GM13976 (cell line): ENCODE data around the gene MRTFA.
"Not testable (repeated sequence)": the region's sequence is repeated elsewhere in the genome, so short reads cannot be mapped to it uniquely, and the experiment has no call there.

Source experiments
- DNase-seq: peaks from one replicate; pipeline ENCODE4 v3.0.0; 2012; ENCODE audit warnings: low spot score
- in situ Hi-C: fragments of 300-500 bp; cut with MboI; formaldehyde crosslinking; loops from one replicate; pipeline ENCODE4 v1.12.0; 2022; ENCODE audit warnings: low sequenced_read_pairs, mixed read lengths, inconsistent platforms; ENCODE audit not compliant: unreplicated experiment
- TF ChIP-seq, protein P1 (sequence below): IDR thresholded peaks from 2 replicates; pipeline ENCODE4 v1.5.1; 2012; ENCODE audit warnings: borderline replicate concordance, mild to moderate bottlenecking; ENCODE audit not compliant: insufficient read depth; ENCODE audit errors: extremely low read depth, missing control alignments, control extremely low read depth

The MRTFA gene

DNA sequence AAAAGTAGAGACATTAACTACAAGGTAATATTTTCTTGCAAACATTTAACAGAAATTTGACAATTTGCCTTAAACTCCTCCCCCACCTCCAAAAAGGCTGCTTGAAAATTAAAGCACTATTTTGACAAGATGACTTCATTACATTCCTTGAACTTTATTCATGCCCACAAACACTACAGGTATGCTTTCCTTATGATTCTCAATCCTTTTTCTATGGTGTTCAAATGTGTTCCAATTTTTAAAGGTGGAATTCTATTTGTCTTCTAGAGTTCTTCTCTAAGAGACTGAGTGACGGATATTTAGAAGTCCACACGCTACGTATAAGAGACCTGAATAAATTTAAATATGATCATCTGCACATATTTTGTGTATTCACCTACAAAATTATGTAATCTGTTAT is 69.4 kb downstream of the MRTFA start:
- TF ChIP-seq, protein P1, sequence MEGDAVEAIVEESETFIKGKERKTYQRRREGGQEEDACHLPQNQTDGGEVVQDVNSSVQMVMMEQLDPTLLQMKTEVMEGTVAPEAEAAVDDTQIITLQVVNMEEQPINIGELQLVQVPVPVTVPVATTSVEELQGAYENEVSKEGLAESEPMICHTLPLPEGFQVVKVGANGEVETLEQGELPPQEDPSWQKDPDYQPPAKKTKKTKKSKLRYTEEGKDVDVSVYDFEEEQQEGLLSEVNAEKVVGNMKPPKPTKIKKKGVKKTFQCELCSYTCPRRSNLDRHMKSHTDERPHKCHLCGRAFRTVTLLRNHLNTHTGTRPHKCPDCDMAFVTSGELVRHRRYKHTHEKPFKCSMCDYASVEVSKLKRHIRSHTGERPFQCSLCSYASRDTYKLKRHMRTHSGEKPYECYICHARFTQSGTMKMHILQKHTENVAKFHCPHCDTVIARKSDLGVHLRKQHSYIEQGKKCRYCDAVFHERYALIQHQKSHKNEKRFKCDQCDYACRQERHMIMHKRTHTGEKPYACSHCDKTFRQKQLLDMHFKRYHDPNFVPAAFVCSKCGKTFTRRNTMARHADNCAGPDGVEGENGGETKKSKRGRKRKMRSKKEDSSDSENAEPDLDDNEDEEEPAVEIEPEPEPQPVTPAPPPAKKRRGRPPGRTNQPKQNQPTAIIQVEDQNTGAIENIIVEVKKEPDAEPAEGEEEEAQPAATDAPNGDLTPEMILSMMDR = no peak
- in situ Hi-C loops = no loop called here
- no peak for DNase-seq

DNA sequence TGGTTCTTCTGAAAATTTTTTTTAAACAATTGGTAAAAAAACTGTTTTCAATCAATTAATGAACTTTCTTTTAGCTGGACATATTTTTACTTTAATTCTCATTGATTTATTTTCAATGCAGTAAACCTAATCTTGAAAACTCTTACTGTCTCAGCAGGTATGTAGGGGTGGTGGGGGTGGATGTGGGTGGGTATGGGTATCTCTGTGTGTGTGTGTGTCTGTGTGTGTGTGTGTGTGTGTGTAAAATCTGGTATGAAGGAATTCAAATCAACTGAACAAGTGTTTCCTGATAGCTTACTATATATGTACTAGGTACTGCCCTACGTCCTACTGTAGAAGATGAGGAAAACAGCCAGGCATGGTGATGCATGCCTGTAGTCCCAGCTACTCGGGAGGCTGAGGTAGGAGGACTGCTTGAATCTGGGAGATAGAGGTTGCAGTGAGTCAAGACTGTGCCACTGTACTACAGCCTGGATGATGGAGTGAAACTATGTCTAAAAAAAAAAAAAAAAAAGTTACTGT is 75.5 kb downstream of the MRTFA start:
- in situ Hi-C loops = no loop called here
- TF ChIP-seq, protein P1 = no peak

DNA sequence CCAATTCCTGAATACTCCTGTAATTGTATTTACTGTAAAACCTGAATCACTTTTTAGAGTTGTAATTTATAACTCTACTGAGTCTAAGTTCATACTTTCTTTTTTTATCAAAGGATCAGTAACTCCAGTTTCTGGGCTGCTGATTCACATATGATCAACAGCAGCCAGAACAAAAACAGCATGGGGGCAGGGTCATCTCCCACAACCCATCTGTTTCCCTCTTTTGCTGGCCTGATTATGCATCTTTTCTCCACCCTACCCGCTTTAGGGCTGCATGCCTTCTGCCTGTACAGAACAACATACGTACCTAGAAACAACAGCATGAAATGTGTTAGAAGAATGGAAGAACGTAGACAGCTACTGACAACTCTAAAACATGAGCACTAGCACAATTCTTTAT is 76.0 kb downstream of the MRTFA start:
- in situ Hi-C loops = no loop called here
- TF ChIP-seq, protein P1 = no peak
- no peak for DNase-seq

More for the DNA sequence above, 75.5 kb downstream of the MRTFA start:
- no peak for DNase-seq

DNA sequence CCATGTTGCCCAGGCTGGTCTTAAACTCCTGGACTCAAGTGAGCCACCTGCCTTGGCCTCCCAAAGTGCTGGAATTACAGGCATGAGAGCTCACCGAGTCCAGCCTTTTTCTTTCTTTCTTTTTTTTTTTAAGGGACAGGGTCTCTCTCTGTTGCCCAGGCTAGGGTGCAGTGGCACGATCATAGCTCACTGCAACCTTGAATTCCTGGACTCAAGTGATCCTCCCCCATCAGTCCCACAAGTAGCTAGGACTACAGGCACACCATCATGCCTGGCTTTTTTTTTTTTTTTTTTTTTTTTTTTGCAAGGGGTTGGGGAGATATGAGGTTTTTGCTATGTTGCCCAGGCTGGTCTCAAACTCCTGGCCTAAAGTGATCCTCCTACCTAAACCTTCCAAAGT is 78.5 kb downstream of the MRTFA start:
- TF ChIP-seq, protein P1 = no peak
- no peak for DNase-seq
- in situ Hi-C loops = no loop called here

DNA sequence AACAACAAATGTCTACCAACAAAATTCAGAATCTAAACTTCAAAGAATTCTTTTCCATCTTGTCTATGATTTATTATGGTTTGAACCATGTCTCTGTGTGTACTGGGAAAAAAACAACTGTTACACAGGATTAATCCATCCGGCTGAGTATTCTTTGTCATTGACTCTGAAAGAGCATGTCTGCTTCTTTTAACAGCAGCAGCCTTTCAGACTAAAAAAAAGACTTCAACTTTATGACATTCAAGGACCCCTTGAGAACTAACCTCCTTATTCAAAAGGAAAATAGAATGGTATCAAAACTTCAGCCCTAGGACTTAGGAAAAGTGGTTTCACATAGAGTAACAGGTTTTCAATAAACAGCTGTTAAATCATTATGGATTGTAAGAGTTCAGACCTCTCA is 79.9 kb downstream of the MRTFA start:
- TF ChIP-seq, protein P1 = no peak
- in situ Hi-C loops = no loop called here
- no peak for DNase-seq

DNA sequence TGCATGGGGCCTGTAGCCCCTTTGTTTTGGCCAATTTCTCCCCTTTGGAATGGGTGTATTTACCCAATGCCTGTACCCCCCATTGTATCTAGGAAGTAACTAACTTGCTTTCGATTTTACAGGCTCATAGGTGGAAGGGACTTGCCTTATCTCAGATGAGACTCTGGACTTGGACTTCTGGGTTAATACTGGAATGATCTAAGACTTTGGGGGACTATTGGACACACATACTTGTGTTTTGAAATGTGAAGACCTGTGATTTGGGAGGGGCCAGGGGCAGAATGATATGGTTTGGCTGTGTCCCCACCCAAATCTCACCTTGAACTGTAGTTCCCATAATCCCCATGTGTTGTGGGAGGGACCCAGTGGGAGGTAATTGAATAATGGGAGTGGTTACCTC is 82.5 kb downstream of the MRTFA start:
- DNase-seq, in situ Hi-C loops: not testable (repeated sequence)

DNA sequence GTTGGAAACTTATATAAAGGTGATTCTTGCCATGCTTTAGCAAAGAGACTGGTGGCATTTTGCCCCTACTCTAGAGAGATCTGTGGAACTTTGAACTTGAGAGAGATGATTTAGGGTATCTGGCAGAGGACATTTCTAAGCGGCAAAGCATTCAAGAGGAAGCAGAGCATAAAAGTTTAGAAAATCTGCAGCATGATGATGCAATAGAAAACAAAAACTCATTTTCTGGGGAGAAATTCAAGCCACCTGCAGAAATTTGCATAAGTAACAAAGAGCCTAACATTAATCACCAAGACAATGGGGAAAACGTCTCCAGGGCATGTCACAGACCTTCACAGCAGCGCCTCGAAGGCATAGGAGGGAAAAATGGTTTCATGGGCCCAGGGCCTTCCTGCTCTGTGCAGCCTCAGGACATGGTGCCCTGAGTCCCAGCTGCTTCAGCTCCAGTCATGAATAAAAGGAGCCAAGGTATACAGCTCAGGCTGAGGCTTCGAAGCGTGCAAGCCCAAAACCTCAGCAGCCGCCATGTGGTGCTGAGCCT is 83.4 kb downstream of the MRTFA start:
- in situ Hi-C loops = no loop called here
- DNase-seq = no peak
- TF ChIP-seq, protein P1 = no peak
